Endodermal cell (in vitro differentiated cells): ENCODE data around the gene TBC1D32. TPM values are rescaled to one million over a fixed set of nuclear protein-coding genes. Genes with fewer than 3 reads are reported as not detected.
"Not testable (repeated sequence)": the region's sequence is repeated elsewhere in the genome, so short reads cannot be mapped to it uniquely, and the experiment has no call there.

Experiments
- DNase-seq: peaks from one replicate; pipeline ENCODE4 v3.0.0-alpha.2; 2017
- H3K27ac ChIP-seq: 2 replicates; pipeline ENCODE4 v1.5.1; 2013; ENCODE audit warnings: mild to moderate bottlenecking, low read depth, low read length, moderate library complexity
- H3K27me3 ChIP-seq: 2 replicates; pipeline ENCODE4 v1.6.1; 2013; ENCODE audit warnings: mild to moderate bottlenecking, low read length, moderate library complexity; ENCODE audit not compliant: insufficient read depth, control insufficient read depth, poor library complexity, severe bottlenecking
- H3K36me3 ChIP-seq: 2 replicates; pipeline ENCODE4 v1.7.0; 2013; ENCODE audit warnings: mild to moderate bottlenecking, low read length, moderate library complexity; ENCODE audit not compliant: control insufficient read depth, insufficient read depth
- H3K4me1 ChIP-seq: one replicate; pipeline ENCODE4 v1.7.0; 2013; ENCODE audit warnings: low read length; ENCODE audit not compliant: control insufficient read depth, insufficient read depth
- H3K4me3 ChIP-seq: 2 replicates; pipeline ENCODE4 v1.5.1; 2013; ENCODE audit warnings: mild to moderate bottlenecking, low read length, moderate library complexity
- H3K9ac ChIP-seq: 2 replicates; pipeline ENCODE4 v1.6.1; 2013; ENCODE audit warnings: mild to moderate bottlenecking, low read length, moderate library complexity; ENCODE audit not compliant: poor library complexity, severe bottlenecking; ENCODE audit errors: extremely low read depth
- H3K9me3 ChIP-seq: 2 replicates; pipeline ENCODE4 v1.6.1; 2013; ENCODE audit warnings: mild to moderate bottlenecking, low read length, moderate library complexity; ENCODE audit not compliant: control insufficient read depth
- H3K27ac Mint-ChIP-seq: 2 replicates; pipeline ENCODE4 v1.8.0; 2020; ENCODE audit warnings: mixed read lengths
- H3K27me3 Mint-ChIP-seq: 2 replicates; pipeline ENCODE4 v1.8.0; 2021; ENCODE audit warnings: mild to moderate bottlenecking, mixed read lengths; ENCODE audit not compliant: insufficient read depth
- H3K36me3 Mint-ChIP-seq: 2 replicates; pipeline ENCODE4 v1.8.0; 2020; ENCODE audit warnings: low read depth, mixed read lengths
- H3K4me1 Mint-ChIP-seq: 2 replicates; pipeline ENCODE4 v1.8.0; 2020; ENCODE audit warnings: mixed read lengths
- H3K4me3 Mint-ChIP-seq: 2 replicates; pipeline ENCODE4 v1.8.0; 2020; ENCODE audit warnings: mild to moderate bottlenecking, moderate library complexity, mixed read lengths
- H3K9me3 Mint-ChIP-seq: 2 replicates; pipeline ENCODE4 v1.8.0; 2020; ENCODE audit warnings: mild to moderate bottlenecking, mixed read lengths
- WGBS, 2 experiments: methylation state at CpG; one replicate each; pipeline versions ENCODE4 v1.1.5 to v1.1.7; 2013; ENCODE audit warnings: missing lambda C conversion rate in 2 of 2, mixed read lengths in 1 of 2; ENCODE audit not compliant: insufficient coverage in 1 of 2, insufficient read length in 1 of 2; 5-methylcytosine and 5-hydroxymethylcytosine counted together
- total RNA-seq, 2 donors: library from RNA; stranded (reverse); fragmentation: NEBNext Ultra II Directional in 1 of 2; extraction: Animal tissue kit (Norgen Biotek cat#: 25700) in 1 of 2; gene quantifications; 2 replicates in 1 of 2; 3 replicates in 1 of 2; pipeline ENCODE4 v1.2.1, GENCODE V29; 2021
- TF ChIP-seq, protein P1 (sequence below): fragments of 200-600 bp; sonication (generic); conservative IDR thresholded peaks from 2 replicates; pipeline ENCODE4 v1.5.0; 2021; ENCODE audit warnings: antibody characterized with exemption, mild to moderate bottlenecking

The TBC1D32 gene
- total RNA-seq, 2 donors from 2014 or later, result 16.5 to 21.4 TPM

DNA sequence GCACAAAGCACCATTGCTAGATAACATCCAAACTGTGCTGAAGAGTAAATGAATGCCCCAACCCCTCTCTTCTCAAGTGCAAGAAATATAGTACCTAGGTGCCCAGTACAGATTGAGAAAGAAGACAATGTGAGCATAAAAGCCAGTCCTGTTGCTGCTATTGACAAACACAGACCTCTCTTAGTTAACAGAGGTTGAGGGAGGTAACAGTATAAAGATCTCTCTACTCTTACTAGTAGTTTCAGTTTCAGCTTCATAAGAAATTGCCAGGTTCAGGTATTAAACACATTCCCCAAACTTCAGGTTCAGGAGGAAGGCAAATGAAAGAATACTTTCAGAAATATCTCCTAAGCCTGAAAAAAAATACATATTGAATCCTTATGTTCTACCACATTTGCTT, 31.4 kb downstream of the TBC1D32 start:
- H3K27ac ChIP-seq, result no peak overlapping the region
- H3K27me3 Mint-ChIP-seq, result no peaks in the 10 kb centered on the region
- no peak overlapping the region for H3K4me3 Mint-ChIP-seq
- H3K27ac Mint-ChIP-seq, result no peak overlapping the region
- DNase-seq, result no peak
- H3K36me3 Mint-ChIP-seq, result peaks cover 10% of the 10 kb centered on the region
- no peaks in the 10 kb centered on the region for H3K36me3 ChIP-seq
- H3K4me1 ChIP-seq, result no peaks in the 10 kb centered on the region
- no peaks in the 10 kb centered on the region for H3K4me1 Mint-ChIP-seq
- H3K4me3 ChIP-seq, result no peak overlapping the region
- H3K27me3 ChIP-seq, result no peaks in the 10 kb centered on the region
- peaks cover 3% of the 10 kb centered on the region for H3K9me3 ChIP-seq
- no peak overlapping the region for H3K9ac ChIP-seq
- peaks cover 4% of the 10 kb centered on the region for H3K9me3 Mint-ChIP-seq
- TF ChIP-seq, protein P1, sequence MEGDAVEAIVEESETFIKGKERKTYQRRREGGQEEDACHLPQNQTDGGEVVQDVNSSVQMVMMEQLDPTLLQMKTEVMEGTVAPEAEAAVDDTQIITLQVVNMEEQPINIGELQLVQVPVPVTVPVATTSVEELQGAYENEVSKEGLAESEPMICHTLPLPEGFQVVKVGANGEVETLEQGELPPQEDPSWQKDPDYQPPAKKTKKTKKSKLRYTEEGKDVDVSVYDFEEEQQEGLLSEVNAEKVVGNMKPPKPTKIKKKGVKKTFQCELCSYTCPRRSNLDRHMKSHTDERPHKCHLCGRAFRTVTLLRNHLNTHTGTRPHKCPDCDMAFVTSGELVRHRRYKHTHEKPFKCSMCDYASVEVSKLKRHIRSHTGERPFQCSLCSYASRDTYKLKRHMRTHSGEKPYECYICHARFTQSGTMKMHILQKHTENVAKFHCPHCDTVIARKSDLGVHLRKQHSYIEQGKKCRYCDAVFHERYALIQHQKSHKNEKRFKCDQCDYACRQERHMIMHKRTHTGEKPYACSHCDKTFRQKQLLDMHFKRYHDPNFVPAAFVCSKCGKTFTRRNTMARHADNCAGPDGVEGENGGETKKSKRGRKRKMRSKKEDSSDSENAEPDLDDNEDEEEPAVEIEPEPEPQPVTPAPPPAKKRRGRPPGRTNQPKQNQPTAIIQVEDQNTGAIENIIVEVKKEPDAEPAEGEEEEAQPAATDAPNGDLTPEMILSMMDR, result no peak

DNA sequence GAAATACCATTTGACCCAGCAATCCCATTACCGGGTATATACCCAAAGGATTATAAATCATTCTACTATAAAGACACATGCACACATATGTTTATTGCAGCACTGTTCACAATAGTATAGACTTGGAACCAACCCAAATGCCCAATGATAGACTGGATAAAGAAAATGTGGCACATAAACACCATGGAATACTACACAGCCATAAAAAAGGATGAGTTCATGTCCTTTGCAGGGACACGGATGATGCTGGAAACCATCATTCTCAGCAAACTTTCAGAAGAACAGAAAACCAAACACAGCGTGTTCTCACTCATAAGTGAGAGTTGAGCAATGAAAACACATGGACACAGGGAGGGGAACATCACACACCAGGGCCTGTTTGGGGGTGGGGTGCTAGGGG, 33.1 kb downstream of the TBC1D32 start:
- not testable (repeated sequence) for H3K27ac Mint-ChIP-seq, DNase-seq, H3K4me3 Mint-ChIP-seq, H3K4me1 ChIP-seq, H3K36me3 Mint-ChIP-seq, H3K27ac ChIP-seq, H3K9me3 Mint-ChIP-seq, H3K27me3 Mint-ChIP-seq, H3K9ac ChIP-seq, H3K9me3 ChIP-seq, H3K4me1 Mint-ChIP-seq, H3K36me3 ChIP-seq, H3K4me3 ChIP-seq, H3K27me3 ChIP-seq
- WGBS, 2 experiments, result 95% methylated on average over 3 of the region's 3 CpGs; no CpG with 5 or more reads in 1 of the 2 experiments

DNA sequence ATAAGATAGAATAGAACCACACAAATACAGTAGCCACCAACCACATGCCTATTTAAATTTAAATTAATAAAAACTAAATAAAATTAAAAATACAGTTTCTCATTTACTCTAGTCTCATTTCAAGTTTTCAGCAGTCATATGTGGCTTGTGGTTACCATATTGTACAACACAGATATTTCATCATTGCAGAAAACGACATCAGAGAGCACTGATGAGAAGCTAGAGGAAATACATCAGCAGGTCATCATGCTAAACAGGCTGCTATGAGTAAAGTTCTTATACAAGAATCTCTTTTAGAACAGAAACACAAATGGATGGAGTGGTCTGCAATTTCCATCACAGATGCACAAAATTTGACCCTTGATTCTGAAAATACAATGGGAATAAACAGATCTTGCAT, 36.6 kb downstream of the TBC1D32 start:
- no peak overlapping the region for H3K9ac ChIP-seq
- peaks cover 3% of the 10 kb centered on the region for H3K36me3 ChIP-seq
- TF ChIP-seq, protein P1, result no peak
- peaks cover 3% of the 10 kb centered on the region for H3K4me1 Mint-ChIP-seq
- H3K27ac Mint-ChIP-seq, result no peak overlapping the region
- WGBS, 2 experiments, result 94 to 100% methylated on average over 1 of the region's 1 CpG
- DNase-seq, result no peak
- H3K9me3 ChIP-seq, result peaks cover 3% of the 10 kb centered on the region
- no peaks in the 10 kb centered on the region for H3K27me3 Mint-ChIP-seq
- H3K4me1 ChIP-seq, result no peaks in the 10 kb centered on the region
- H3K9me3 Mint-ChIP-seq, result peaks cover 4% of the 10 kb centered on the region
- H3K4me3 Mint-ChIP-seq, result no peak overlapping the region
- H3K27ac ChIP-seq, result no peak overlapping the region
- H3K27me3 ChIP-seq, result no peaks in the 10 kb centered on the region
- H3K4me3 ChIP-seq, result no peak overlapping the region
- H3K36me3 Mint-ChIP-seq, result peaks cover 15% of the 10 kb centered on the region

DNA sequence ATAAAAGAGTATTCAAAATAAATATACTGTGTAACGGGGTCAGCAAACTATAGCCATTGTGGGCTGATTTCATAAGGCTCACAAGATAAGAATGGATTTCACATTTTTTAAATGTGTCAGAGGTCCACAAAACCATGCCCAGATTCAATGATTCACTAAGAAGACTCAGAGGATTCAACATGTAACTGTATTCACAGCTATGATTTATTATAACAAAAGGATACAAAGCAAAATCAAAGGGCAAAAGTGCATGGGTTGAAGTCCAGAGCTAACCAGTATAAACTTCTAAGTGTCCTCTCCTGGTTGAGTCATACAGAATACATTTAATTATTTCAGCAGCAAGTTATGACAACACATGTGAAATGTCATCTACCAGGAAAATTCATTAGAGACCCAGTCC, 49.2 kb downstream of the TBC1D32 start:
- 89% methylated on average over 1 of the region's 1 CpG; no CpG with 5 or more reads in 1 of the 2 experiments for WGBS, 2 experiments
- H3K4me1 Mint-ChIP-seq, result no peaks in the 10 kb centered on the region
- Histone ChIP-seq H3K9ac (no peak overlapping the region), H3K36me3 (no peaks in the 10 kb centered on the region), H3K4me1 (no peaks in the 10 kb centered on the region), H3K27ac (no peak overlapping the region), H3K27me3 (no peaks in the 10 kb centered on the region), H3K9me3 (no peaks in the 10 kb centered on the region), H3K4me3 (no peak overlapping the region)
- H3K36me3 Mint-ChIP-seq, result peaks cover 18% of the 10 kb centered on the region
- peaks cover under 1% of the 10 kb centered on the region for H3K9me3 Mint-ChIP-seq
- H3K4me3 Mint-ChIP-seq, result no peak overlapping the region
- no peak for DNase-seq
- H3K27me3 Mint-ChIP-seq, result no peaks in the 10 kb centered on the region
- no peak overlapping the region for H3K27ac Mint-ChIP-seq
- TF ChIP-seq, protein P1, result no peak
